ENCODE data around the gene TTC7B. TPM values are rescaled to one million over a fixed set of nuclear protein-coding genes. Genes with fewer than 3 reads are reported as not detected.

The TTC7B gene
- total and polyA plus RNA-seq, 7 donors, result 5.5 to 70.9 (median 46.8) TPM

DNA sequence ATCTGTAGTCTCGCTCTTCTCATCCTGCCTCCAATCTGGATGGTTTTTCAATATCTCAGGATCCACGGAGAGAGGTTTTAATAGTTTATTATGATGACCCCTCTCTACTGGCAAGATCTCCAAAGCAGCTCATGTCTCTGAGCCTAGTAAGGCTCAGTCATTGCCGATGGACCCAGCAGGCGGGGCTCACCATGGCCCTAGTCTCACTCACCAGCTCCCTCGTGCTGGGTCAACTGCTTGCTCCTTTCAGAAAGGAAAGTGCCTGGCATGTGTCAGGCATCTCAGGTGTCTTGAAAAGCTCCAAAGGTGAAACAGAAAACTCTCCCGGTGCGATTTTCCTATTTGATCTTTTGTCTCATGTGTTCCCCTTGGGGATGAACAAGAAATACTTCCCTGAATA, 240.4 kb downstream of the TTC7B start:
- TF ChIP-seq POLR2AphosphoS5 (IDR thresholded peaks at IDR 0.05) (no peak), EP300 (IDR thresholded peaks at IDR 0.05) (no peak), POLR2A (IDR thresholded peaks at IDR 0.05) (no peak)
- TF ChIP-seq, protein P1, sequence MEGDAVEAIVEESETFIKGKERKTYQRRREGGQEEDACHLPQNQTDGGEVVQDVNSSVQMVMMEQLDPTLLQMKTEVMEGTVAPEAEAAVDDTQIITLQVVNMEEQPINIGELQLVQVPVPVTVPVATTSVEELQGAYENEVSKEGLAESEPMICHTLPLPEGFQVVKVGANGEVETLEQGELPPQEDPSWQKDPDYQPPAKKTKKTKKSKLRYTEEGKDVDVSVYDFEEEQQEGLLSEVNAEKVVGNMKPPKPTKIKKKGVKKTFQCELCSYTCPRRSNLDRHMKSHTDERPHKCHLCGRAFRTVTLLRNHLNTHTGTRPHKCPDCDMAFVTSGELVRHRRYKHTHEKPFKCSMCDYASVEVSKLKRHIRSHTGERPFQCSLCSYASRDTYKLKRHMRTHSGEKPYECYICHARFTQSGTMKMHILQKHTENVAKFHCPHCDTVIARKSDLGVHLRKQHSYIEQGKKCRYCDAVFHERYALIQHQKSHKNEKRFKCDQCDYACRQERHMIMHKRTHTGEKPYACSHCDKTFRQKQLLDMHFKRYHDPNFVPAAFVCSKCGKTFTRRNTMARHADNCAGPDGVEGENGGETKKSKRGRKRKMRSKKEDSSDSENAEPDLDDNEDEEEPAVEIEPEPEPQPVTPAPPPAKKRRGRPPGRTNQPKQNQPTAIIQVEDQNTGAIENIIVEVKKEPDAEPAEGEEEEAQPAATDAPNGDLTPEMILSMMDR (IDR thresholded peaks at IDR 0.05), result no peak
- H3K4me3 ChIP-seq, result no peak overlapping the region
- no peaks in the 10 kb centered on the region for H3K27me3 ChIP-seq
- H3K27ac ChIP-seq, result no peak overlapping the region
- peaks cover 0 to 30% (median 18%) of the 10 kb centered on the region in 4 donors for H3K4me1 ChIP-seq
- DNase-seq, result no peak
- intact Hi-C loops (cut with DNase I), result no loop called here
- no peaks in the 10 kb centered on the region for H3K9me3 ChIP-seq
- H3K36me3 ChIP-seq, result peaks cover 0 to 29% (median 5%) of the 10 kb centered on the region in 4 donors
- WGBS, 2 donors, result 84 to 95% methylated on average over 7 of the region's 7 CpGs

DNA sequence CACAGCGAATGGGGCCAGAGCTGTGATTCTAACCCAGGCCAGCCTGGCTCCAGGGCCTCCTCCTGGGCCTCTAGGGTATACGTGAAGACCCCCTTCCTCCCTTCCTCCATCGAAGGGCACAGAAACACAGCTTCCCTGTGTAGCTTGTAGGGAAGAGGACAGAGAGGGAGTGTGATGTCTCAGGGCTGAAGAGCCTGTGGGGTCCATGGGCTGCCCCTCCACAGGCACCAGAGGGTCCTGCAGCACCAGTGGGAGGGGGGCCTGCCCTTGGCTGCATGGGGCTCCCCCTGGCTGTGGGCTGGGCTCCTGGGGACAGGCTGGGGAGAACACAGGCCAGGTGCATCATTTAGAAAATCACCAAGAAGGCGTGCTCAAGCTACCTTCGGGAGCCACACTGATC, 240.9 kb downstream of the TTC7B start:
- 83 to 85% methylated on average over 5 of the region's 5 CpGs for WGBS, 2 donors
- no peaks in the 10 kb centered on the region for H3K27me3 ChIP-seq
- no peaks in the 10 kb centered on the region for H3K9me3 ChIP-seq
- peaks cover 0 to 29% (median 5%) of the 10 kb centered on the region in 4 donors for H3K36me3 ChIP-seq
- DNase-seq, result no peak
- TF ChIP-seq POLR2AphosphoS5 (IDR thresholded peaks at IDR 0.05) (no peak), EP300 (IDR thresholded peaks at IDR 0.05) (no peak), POLR2A (IDR thresholded peaks at IDR 0.05) (no peak)
- TF ChIP-seq, protein P1 (IDR thresholded peaks at IDR 0.05), result no peak
- no peak overlapping the region for H3K4me3 ChIP-seq
- intact Hi-C loops (cut with DNase I), result no loop called here
- peaks cover 0 to 26% (median 16%) of the 10 kb centered on the region in 4 donors for H3K4me1 ChIP-seq
- H3K27ac ChIP-seq, result peak overlapping the region in 3 of 4 donors; percentile 19 to 59 (median 50)

DNA sequence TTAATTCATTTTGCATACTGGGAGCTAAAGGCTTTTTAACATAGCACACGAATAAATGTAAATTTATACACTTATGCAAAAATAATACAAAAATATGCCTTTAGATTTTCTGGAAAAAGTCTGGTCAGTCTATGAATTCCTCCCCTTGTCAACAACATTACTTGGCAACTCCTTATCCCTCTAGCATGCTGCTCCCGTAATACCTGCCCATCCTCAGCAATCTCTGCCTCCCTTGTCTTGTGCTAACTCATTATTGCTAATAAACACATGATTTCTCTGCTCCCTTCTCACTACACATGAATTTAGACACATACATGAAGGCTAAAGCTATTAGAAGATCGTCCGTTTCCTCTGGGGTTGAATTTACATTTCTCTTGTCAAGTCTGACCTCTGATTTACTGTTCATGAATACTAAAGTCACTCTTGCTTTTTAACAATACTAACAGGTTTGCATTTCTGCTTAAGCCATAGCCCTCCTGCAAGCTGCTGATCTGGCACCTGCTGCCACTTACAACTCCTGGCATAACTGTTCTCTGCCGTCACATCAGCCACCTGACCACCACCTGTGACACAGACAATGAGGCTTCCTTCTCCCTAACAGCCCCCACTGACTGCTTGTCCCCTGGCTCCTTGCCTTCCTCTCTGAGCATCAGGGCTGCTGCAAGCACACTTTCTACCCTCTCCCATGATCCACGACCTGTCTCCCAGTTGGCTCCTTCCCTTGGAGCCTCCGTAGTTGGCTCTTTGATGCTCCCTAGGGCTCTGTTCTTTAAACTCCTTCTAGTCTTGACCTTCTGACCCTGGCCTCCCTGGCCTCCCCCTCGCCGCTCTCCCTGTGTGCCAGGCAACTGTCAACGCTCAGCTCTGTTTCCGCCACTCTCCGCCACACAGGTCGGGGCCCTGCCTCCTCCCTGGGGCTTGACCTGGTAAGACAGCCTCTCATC, 241.8 kb downstream of the TTC7B start:
- 78 to 84% methylated on average over 13 of the region's 13 CpGs for WGBS, 2 donors
- H3K27ac ChIP-seq, result peak overlapping the region; percentile 33 to 59 (median 42)
- TF ChIP-seq POLR2A (IDR thresholded peaks at IDR 0.05) (no peak), EP300 (IDR thresholded peaks at IDR 0.05) (peak in 1 of 4 donors; percentile 68), POLR2AphosphoS5 (IDR thresholded peaks at IDR 0.05) (peak in 3 of 4 donors; percentile 29 to 59 (median 42))
- TF ChIP-seq, protein P1 (IDR thresholded peaks at IDR 0.05), result no peak
- no peak for DNase-seq
- no peak overlapping the region for H3K4me3 ChIP-seq
- intact Hi-C loops (cut with DNase I), result loop anchor here (5.0 kb wide), 1 partner anchor 33 kb away; no protein-coding TSS in a partner anchor
- peaks cover 0 to 26% (median 18%) of the 10 kb centered on the region in 4 donors for H3K4me1 ChIP-seq
- H3K9me3 ChIP-seq, result no peaks in the 10 kb centered on the region
- peaks cover 0 to 29% (median 5%) of the 10 kb centered on the region in 4 donors for H3K36me3 ChIP-seq
- no peaks in the 10 kb centered on the region for H3K27me3 ChIP-seq

DNA sequence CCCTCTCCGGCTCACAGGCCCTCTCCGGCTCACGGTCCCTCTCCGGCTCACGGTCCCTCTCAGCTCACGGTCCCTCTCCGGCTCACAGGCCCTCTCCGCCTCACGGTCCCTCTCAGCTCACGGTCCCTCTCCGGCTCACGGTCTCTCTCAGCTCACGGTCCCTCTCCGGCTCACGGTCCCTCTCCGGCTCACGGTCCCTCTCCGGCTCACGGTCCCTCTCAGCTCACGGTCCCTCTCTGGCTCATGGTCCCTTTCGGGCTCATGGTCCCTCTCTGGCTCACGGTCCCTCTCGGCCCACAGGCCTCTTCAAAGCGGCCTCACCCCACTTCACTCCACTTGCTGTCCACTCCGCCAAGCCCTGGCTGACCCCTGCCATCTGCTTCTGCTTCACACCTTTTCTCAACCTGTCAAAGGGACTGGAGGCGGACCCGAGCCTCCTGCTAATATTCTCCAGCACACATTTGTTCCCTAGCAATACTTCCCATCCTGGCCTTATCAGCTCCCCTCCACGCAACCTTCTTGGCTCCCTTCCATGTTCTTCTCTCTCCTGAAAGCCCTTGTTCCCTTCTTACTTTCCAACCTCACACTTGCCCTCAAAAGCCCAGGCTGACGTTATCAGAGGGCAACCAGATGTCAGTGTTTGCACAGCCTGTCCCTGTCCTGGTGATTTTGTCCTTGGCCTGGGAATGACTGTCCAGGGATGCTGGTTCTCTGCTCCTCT, 242.7 kb downstream of the TTC7B start:
- Histone ChIP-seq H3K36me3 (peaks cover 0 to 19% (median 5%) of the 10 kb centered on the region in 4 donors), H3K4me1 (peaks cover 0 to 35% (median 27%) of the 10 kb centered on the region in 4 donors), H3K27me3 (no peaks in the 10 kb centered on the region), H3K4me3 (no peak overlapping the region), H3K27ac (peak overlapping the region in 3 of 4 donors; percentile 33 to 59 (median 50)), H3K9me3 (no peaks in the 10 kb centered on the region)
- DNase-seq, result no peak
- intact Hi-C loops (cut with DNase I), result loop anchor here (5.0 kb wide), 1 partner anchor 34 kb away; no protein-coding TSS in a partner anchor
- no peak for TF ChIP-seq POLR2A (IDR thresholded peaks at IDR 0.05)
- no peak for TF ChIP-seq EP300 (IDR thresholded peaks at IDR 0.05)
- no peak for TF ChIP-seq POLR2AphosphoS5 (IDR thresholded peaks at IDR 0.05)
- TF ChIP-seq, protein P1 (IDR thresholded peaks at IDR 0.05), result no peak
- 93 to 94% methylated on average over 29 of the region's 29 CpGs for whole genome bisulfite sequencing, 2 donors
